Measurements from ENCODE around the gene ASCC1. TPM values are rescaled to one million over a fixed set of nuclear protein-coding genes. Genes with fewer than 3 reads are reported as not detected.

The ASCC1 gene
- total RNA-seq, 1 donor from 2014 or later, result 49.5 TPM

- H3K4me3 Mint-ChIP-seq, result no peak overlapping the region
- Histone ChIP-seq H3K4me2 (no peak overlapping the region), H2AFZ (replicated peaks) (no peak overlapping the region), H3K36me3 (no peaks in the 10 kb centered on the region), H3K27me3 (no peaks in the 10 kb centered on the region), H3K79me2 (ENCODE audit: low read depth) (no peaks in the 10 kb centered on the region), H3F3A (ENCODE audit: low read depth) (no peaks in the 10 kb centered on the region), H3K4me1 (peaks cover 8% of the 10 kb centered on the region), H3K4me3 (no peak overlapping the region), H4K20me1 (ENCODE audit: low read depth) (no peaks in the 10 kb centered on the region), H3K9ac (no peak overlapping the region), H3K9me3 (ENCODE audit: low read depth) (no peaks in the 10 kb centered on the region), H3K27ac (no peak overlapping the region)
- no peak for DNase-seq (ENCODE audit: low spot score)
- peaks cover 2% of the 10 kb centered on the region for H3K36me3 Mint-ChIP-seq
- no peak overlapping the region for H3K27ac Mint-ChIP-seq
- H3K4me1 Mint-ChIP-seq, result peaks cover 71% of the 10 kb centered on the region
- TF ChIP-seq EZH2phosphoT487 (IDR thresholded peaks at IDR 0.05) (no peak), EZH2 (IDR thresholded peaks at IDR 0.05) (no peak), CTCF (IDR thresholded peaks at IDR 0.05) (no peak)
- peaks cover 4% of the 10 kb centered on the region for H3K27me3 Mint-ChIP-seq (ENCODE audit: insufficient read depth, low read depth)
- H3K9me3 Mint-ChIP-seq, result peaks cover 3% of the 10 kb centered on the region
These were observed 149.5 kb downstream of the ASCC1 start for GRCh38 chr10:72066318-72067284.

DNA sequence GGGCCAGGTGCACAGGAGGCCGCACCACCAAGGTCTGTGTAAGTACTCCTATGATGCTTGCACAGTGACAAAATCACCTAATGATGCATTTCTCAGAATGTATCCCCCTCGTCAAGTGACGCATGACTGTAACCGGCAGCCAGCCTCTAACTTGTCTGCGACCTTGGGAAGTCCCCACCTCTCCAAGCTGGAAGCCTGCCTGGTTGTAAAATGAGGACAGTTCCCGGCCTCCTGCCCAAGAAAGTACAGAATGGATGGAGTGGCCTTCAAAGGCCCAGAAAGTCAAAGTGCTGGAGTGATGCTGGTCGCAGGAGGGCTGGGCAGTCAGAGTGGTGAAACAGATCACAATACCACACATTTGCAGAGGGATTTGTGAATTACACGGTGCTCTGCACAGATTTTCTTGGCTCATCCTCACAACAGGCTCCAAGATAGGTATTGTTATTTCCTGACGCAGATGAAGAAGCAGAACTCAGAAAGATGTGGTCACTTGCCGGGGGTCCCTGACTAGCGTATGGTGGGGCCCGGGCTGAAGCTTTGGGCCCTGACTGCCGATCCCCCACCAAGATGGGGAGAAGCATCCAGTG lies 150.5 kb downstream of the ASCC1 start:
- no peak for TF ChIP-seq CTCF (IDR thresholded peaks at IDR 0.05)
- no peak for TF ChIP-seq EZH2 (IDR thresholded peaks at IDR 0.05)
- no peak for TF ChIP-seq EZH2phosphoT487 (IDR thresholded peaks at IDR 0.05)
- no peak overlapping the region for H3K4me3 Mint-ChIP-seq
- Histone ChIP-seq H3K4me2 (no peak overlapping the region), H3K27me3 (no peaks in the 10 kb centered on the region), H3F3A (ENCODE audit: low read depth) (no peaks in the 10 kb centered on the region), H3K4me3 (no peak overlapping the region), H4K20me1 (ENCODE audit: low read depth) (no peaks in the 10 kb centered on the region), H3K4me1 (peaks cover 13% of the 10 kb centered on the region), H3K9ac (no peak overlapping the region), H3K79me2 (ENCODE audit: low read depth) (no peaks in the 10 kb centered on the region), H2AFZ (replicated peaks) (no peak overlapping the region), H3K27ac (no peak overlapping the region), H3K36me3 (no peaks in the 10 kb centered on the region), H3K9me3 (ENCODE audit: low read depth) (no peaks in the 10 kb centered on the region)
- H3K9me3 Mint-ChIP-seq, result no peaks in the 10 kb centered on the region
- no peaks in the 10 kb centered on the region for H3K36me3 Mint-ChIP-seq
- DNase-seq (ENCODE audit: low spot score), result no peak
- peaks cover 4% of the 10 kb centered on the region for H3K27me3 Mint-ChIP-seq (ENCODE audit: insufficient read depth, low read depth)
- peaks cover 74% of the 10 kb centered on the region for H3K4me1 Mint-ChIP-seq
- peak overlapping the region; percentile 85 for H3K27ac Mint-ChIP-seq

- H3K4me1 ChIP-seq, result peaks cover 5% of the 10 kb centered on the region
- no peak overlapping the region for H3K9ac ChIP-seq
- H3K4me2 ChIP-seq, result no peak overlapping the region
- no peaks in the 10 kb centered on the region for H3K36me3 Mint-ChIP-seq
- H4K20me1 ChIP-seq (ENCODE audit: low read depth), result no peaks in the 10 kb centered on the region
- DNase-seq (ENCODE audit: low spot score), result no peak
- H3K27ac Mint-ChIP-seq, result no peak overlapping the region
- no peak for TF ChIP-seq EZH2phosphoT487 (IDR thresholded peaks at IDR 0.05)
- no peak for TF ChIP-seq CTCF (IDR thresholded peaks at IDR 0.05)
- TF ChIP-seq EZH2 (IDR thresholded peaks at IDR 0.05), result no peak
- H3K79me2 ChIP-seq (ENCODE audit: low read depth), result no peaks in the 10 kb centered on the region
- peak overlapping the region; percentile 46 for H3K4me3 Mint-ChIP-seq
- no peaks in the 10 kb centered on the region for H3K27me3 ChIP-seq
- H3K27ac ChIP-seq, result no peak overlapping the region
- no peak overlapping the region for H2AFZ ChIP-seq (replicated peaks)
- H3K4me1 Mint-ChIP-seq, result peaks cover 66% of the 10 kb centered on the region
- no peaks in the 10 kb centered on the region for H3K9me3 Mint-ChIP-seq
- H3K4me3 ChIP-seq, result no peak overlapping the region
- H3F3A ChIP-seq (ENCODE audit: low read depth), result no peaks in the 10 kb centered on the region
- peaks cover 4% of the 10 kb centered on the region for H3K27me3 Mint-ChIP-seq (ENCODE audit: insufficient read depth, low read depth)
- no peaks in the 10 kb centered on the region for H3K9me3 ChIP-seq (ENCODE audit: low read depth)
- H3K36me3 ChIP-seq, result no peaks in the 10 kb centered on the region
These were observed 152.2 kb downstream of the ASCC1 start for GRCh38 chr10:72063703-72064391.

Measured in neural progenitor cell (in vitro differentiated cells).